Body of pancreas (tissue), 4 donors: Measurements from ENCODE around the gene ZBTB4. TPM values are rescaled to one million over a fixed set of nuclear protein-coding genes. Genes with fewer than 3 reads are reported as not detected.
"Not testable (repeated sequence)": the region's sequence is repeated elsewhere in the genome, so short reads cannot be mapped to it uniquely, and the experiment has no call there.

Source experiments
- ATAC-seq: fragments of 150-250 bp; one replicate; pipeline ENCODE4 v1.9.1; 2016
- DNase-seq, 4 donors: peaks; one replicate each; pipeline ENCODE4 v3.0.0-alpha.2; 2019
- H3K27ac ChIP-seq, 4 donors: fragments of 200-600 bp; sonication (generic); 1 replicate in 3 of 4; 2 replicates in 1 of 4; pipeline versions ENCODE4 v1.5.1 to v1.6.1; 2016 to 2019; ENCODE audit warnings: mild to moderate bottlenecking in 1 of 4, mixed read lengths in 1 of 4, moderate library complexity in 1 of 4
- H3K27me3 ChIP-seq, 2 donors: fragments of 200-600 bp; sonication (generic); one replicate each; pipeline ENCODE4 v1.6.0; 2016; ENCODE audit warnings: mild to moderate bottlenecking in 1 of 2
- H3K36me3 ChIP-seq, 2 donors: fragments of 200-600 bp; sonication (generic); replicated peaks in 1 of 2; 2 replicates each; pipeline ENCODE4 v1.5.1; 2016; ENCODE audit warnings: low read depth in 2 of 2; ENCODE audit not compliant: insufficient read depth in 1 of 2
- H3K4me1 ChIP-seq: fragments of 200-600 bp; sonication (generic); one replicate; pipeline ENCODE4 v1.6.0; 2016
- H3K4me3 ChIP-seq, 2 donors: fragments of 200-600 bp; sonication (generic); 1 replicate in 1 of 2; 2 replicates in 1 of 2; pipeline ENCODE4 v1.5.1; 2016 to 2019
- H3K9me3 ChIP-seq, 3 donors: fragments of 200-600 bp; sonication (generic); 1 replicate in 2 of 3; 2 replicates in 1 of 3; pipeline ENCODE4 v1.5.1; 2016
- CTCF ChIP-seq, 7 experiments: fragments of 450-650 bp in 4 of 7; fragments of 200-600 bp in 3 of 7; sonication (generic) in 3 of 7; IDR thresholded peaks; one replicate each; pipeline ENCODE4 v1.5.1; 2016 to 2019; ENCODE audit warnings: antibody characterized with exemption in 7 of 7
- POLR2A ChIP-seq, 3 donors: fragments of 450-650 bp; IDR thresholded peaks; one replicate each; pipeline ENCODE4 v1.6.1; 2016; ENCODE audit warnings: antibody characterized with exemption in 3 of 3, mild to moderate bottlenecking in 2 of 3
- WGBS, 2 donors: methylation state at CpG; one replicate each; pipeline ENCODE4 v1.1.5; 2017; 5-methylcytosine and 5-hydroxymethylcytosine counted together
- intact Hi-C: fragments of 100-400 bp; cut with DNase I; formaldehyde crosslinking; loops from one replicate; pipeline ENCODE4 v1.15.1; 2023
- total RNA-seq, 2 donors: library from RNA; depleted of rRNA; stranded (reverse); fragments of >200 nt; gene quantifications; one replicate each; pipeline ENCODE4 v1.1.0, GENCODE V29; 2016

Gene ZBTB4
- total RNA-seq, 2 donors from 2014 or later = 30.9 to 38.2 TPM

GRCh38 chr17:7486181-7486580 lies 6.8 kb upstream of the ZBTB4 start:
- whole genome bisulfite sequencing, 2 donors = 42 to 43% methylated on average over 3 of the region's 3 CpGs
- intact Hi-C loops = loop anchor here (5.0 kb wide), 1 partner anchor 44 kb away; no protein-coding TSS in a partner anchor

DNA sequence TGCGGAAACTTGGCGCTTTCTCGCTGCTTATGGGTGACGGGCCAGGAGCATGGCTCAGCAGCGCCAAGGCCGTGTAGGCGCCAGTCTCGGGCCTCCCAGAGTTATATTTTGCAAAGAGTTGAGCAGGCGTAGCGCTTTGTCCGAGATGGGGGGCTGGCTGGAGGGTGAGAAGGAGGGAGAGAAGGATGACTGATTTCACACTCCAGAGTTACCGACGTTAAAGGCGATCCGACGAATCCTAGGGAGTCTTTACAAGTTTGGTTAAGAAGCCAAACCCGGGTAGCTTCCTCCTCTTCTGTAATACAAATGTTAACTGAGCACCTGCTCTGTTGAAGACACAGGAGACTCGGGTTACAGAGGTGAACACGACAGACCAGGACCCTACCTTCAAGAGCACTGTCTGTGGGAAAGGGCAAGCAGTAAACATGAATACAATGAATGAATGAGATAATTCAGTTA lies 5.5 kb upstream of the ZBTB4 start:
- TF ChIP-seq CTCF (IDR thresholded peaks at IDR 0.05) (peak in 2 of 7 experiments; percentile 19 to 29), POLR2A (IDR thresholded peaks at IDR 0.05) (no peak)
- no peaks in the 10 kb centered on the region for H3K36me3 ChIP-seq
- H3K4me3 ChIP-seq = peak overlapping the region; percentile 11 to 28
- DNase-seq (no peak), ATAC-seq (no peak)
- H3K4me1 ChIP-seq = peaks cover 51% of the 10 kb centered on the region
- H3K27ac ChIP-seq = peak overlapping the region in 3 of 4 donors; percentile 97 to 100 (median 98)
- H3K27me3 ChIP-seq = no peaks in the 10 kb centered on the region
- WGBS, 2 donors = 0% methylated on average over 12 to 19 of the region's 19 CpGs
- H3K9me3 ChIP-seq = no peaks in the 10 kb centered on the region
- intact Hi-C loops = loop anchor here (5.0 kb wide), 1 partner anchor 43 kb away; no protein-coding TSS in a partner anchor

More at GRCh38 chr17:7486181-7486580, 6.8 kb upstream of the ZBTB4 start:
- ATAC-seq = no peak
- no peak overlapping the region for H3K4me3 ChIP-seq
- no peaks in the 10 kb centered on the region for H3K27me3 ChIP-seq
- no peaks in the 10 kb centered on the region for H3K9me3 ChIP-seq
- peak overlapping the region in 2 of 4 donors; percentile 14 to 100 for H3K27ac ChIP-seq
- no peak for TF ChIP-seq POLR2A (IDR thresholded peaks at IDR 0.05)
- no peak for TF ChIP-seq CTCF (IDR thresholded peaks at IDR 0.05)
- H3K36me3 ChIP-seq = no peaks in the 10 kb centered on the region
- DNase-seq = no peak
- peaks cover 57% of the 10 kb centered on the region for H3K4me1 ChIP-seq

- H3K27me3 ChIP-seq = no peaks in the 10 kb centered on the region
- ATAC-seq (peak; percentile 83), DNase-seq (peak; percentile 98 to 99 (median 98))
- peaks cover 51% of the 10 kb centered on the region for H3K4me1 ChIP-seq
- WGBS, 2 donors = 0 to 1% methylated on average over 43 to 62 of the region's 64 CpGs
- no peaks in the 10 kb centered on the region for H3K36me3 ChIP-seq
- TF ChIP-seq POLR2A (IDR thresholded peaks at IDR 0.05) (peak; percentile 100), CTCF (IDR thresholded peaks at IDR 0.05) (peak in 2 of 7 experiments; percentile 33 to 47)
- peak within 1 kb of the TSS; percentile 97 to 100 (median 99) for H3K27ac ChIP-seq
- intact Hi-C loops = no loop called here
- H3K9me3 ChIP-seq = no peaks in the 10 kb centered on the region
- peak within 1 kb of the TSS; percentile 28 to 42 for H3K4me3 ChIP-seq
These were observed 4.9 kb upstream of the ZBTB4 start, which contains the start of gene POLR2A for GRCh38 chr17:7484067-7484918. Gene POLR2A (plus strand): TSS chr17:7484366.

DNA sequence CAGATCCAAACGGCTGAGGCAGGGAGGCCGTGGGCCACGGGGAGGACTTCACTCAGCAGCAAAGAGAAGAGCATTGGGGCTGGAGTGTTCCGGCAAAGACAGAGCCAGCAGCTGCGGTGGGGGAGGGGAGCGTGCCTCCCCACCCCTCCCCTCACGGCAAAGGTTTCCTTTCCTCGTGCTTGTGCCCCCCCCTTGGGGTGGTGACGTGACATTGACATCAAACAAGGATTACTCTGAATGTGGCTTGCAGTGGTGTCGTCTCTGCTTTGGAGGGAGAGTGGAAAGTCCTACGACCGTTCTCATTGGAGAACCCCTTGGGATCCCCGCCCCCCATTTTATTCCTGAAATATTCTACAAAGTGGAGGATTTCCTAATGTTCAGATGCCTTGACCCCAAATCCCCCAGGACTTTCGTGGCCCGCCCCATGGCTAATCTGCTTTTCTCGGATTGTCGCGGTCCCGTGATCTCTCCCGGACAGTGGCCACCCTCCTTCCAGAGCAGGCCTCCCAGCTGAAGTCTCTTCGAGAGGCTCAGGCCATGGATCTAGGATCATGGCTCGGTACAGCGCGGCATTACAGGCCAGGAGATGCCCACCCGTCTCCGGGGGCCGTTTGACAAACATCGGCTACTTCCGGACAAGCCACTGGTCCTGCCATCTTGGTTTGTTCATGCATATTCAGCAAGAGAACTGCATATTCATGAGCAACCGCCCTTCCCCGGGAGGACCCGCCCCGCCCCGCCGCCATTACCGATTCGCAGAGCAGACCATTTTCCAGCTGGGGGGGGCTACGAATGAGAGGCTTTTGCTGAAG lies 4.0 kb upstream of the ZBTB4 start:
- DNase-seq (peak; percentile 93 to 97 (median 96)), ATAC-seq (peak; percentile 72)
- Histone ChIP-seq H3K9me3 (no peaks in the 10 kb centered on the region), H3K36me3 (no peaks in the 10 kb centered on the region), H3K4me3 (peak overlapping the region; percentile 26 to 42), H3K4me1 (peaks cover 44% of the 10 kb centered on the region), H3K27me3 (no peaks in the 10 kb centered on the region), H3K27ac (peak overlapping the region; percentile 97 to 100 (median 99))
- intact Hi-C loops = no loop called here
- TF ChIP-seq CTCF (IDR thresholded peaks at IDR 0.05) = no peak
- TF ChIP-seq POLR2A (IDR thresholded peaks at IDR 0.05) = peak in 1 of 3 donors; percentile 10
- WGBS, 2 donors = 0 to 1% methylated on average over 36 to 38 of the region's 38 CpGs

DNA sequence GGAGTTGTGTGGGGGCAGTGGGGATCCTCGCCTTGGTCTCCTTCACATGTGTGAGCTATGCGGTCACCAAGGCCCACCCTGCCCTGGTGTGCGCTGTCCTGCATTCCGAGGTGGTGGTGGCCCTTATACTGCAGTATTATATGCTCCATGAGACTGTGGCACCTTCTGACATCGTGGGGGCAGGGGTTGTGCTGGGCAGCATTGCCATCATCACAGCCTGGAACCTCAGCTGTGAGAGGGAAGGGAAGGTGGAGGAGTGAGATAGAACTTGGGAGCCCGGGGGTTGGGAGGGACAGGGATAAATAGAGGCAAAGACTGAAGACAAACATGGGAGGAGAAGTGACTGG lies 3.3 kb upstream of the ZBTB4 start:
- DNase-seq = not testable (repeated sequence)

GRCh38 chr17:7481842-7482741 lies 2.7 kb upstream of the ZBTB4 start:
- DNase-seq, H3K4me3 ChIP-seq, intact Hi-C loops, H3K36me3 ChIP-seq, H3K9me3 ChIP-seq, ATAC-seq, H3K27me3 ChIP-seq: not testable (repeated sequence)
- Histone ChIP-seq H3K4me1 (peaks cover 49% of the 10 kb centered on the region), H3K27ac (peak overlapping the region in 2 of 4 donors; percentile 98 to 100)
- WGBS, 2 donors = 87 to 94% methylated on average over 22 to 30 of the region's 31 CpGs

More for the DNA sequence above, 3.3 kb upstream of the ZBTB4 start:
- Histone ChIP-seq H3K4me1 (peaks cover 49% of the 10 kb centered on the region), H3K27ac (peak overlapping the region; percentile 97 to 100 (median 99))
- intact Hi-C loops, H3K9me3 ChIP-seq, H3K27me3 ChIP-seq, ATAC-seq, H3K36me3 ChIP-seq, H3K4me3 ChIP-seq: not testable (repeated sequence)
- WGBS, 2 donors = 56 to 71% methylated on average over 6 of the region's 6 CpGs
